AG09319 (cell line): ENCODE results near the gene KCNJ5.

Experiments used
- DNase-seq: peaks from one replicate; pipeline ENCODE4 v3.0.0-alpha.2; 2010; ENCODE audit warnings: low read depth; ENCODE audit errors: extremely low read depth
- CTCF ChIP-seq: IDR thresholded peaks from 2 replicates; pipeline ENCODE4 v1.5.1; 2011; ENCODE audit warnings: low read depth, mild to moderate bottlenecking, inconsistent platforms, low read length, moderate library complexity

KCNJ5 gene

GRCh38 chr11:128941110-128941509 is 50.0 kb downstream of the KCNJ5 start:
- DNase-seq = no peak
- TF ChIP-seq CTCF = no peak

- TF ChIP-seq CTCF = no peak
- no peak for DNase-seq
Observed at GRCh38 chr11:128941573-128942271, 50.6 kb downstream of the KCNJ5 start.

GRCh38 chr11:128942272-128942612 is 51.1 kb downstream of the KCNJ5 start:
- no peak for DNase-seq
- TF ChIP-seq CTCF = no peak

- no peak for DNase-seq
- TF ChIP-seq CTCF = no peak
Observed at GRCh38 chr11:128942817-128943427, 51.8 kb downstream of the KCNJ5 start, which contains the start of gene TP53AIP1. TSS of gene TP53AIP1 (minus strand) at chr11:128942871. CDS start at chr11:128937818, 5,053 bp downstream.

GRCh38 chr11:128943428-128943976 is 52.3 kb downstream of the KCNJ5 start:
- no peak for TF ChIP-seq CTCF
- DNase-seq = no peak

GRCh38 chr11:128946648-128947047 is 55.5 kb downstream of the KCNJ5 start:
- no peak for TF ChIP-seq CTCF
- DNase-seq = no peak

- TF ChIP-seq CTCF = no peak
- no peak for DNase-seq
Observed at GRCh38 chr11:128947773-128948172, 56.6 kb downstream of the KCNJ5 start.
